Measurements from ENCODE around the gene NEK6. TPM values are rescaled to one million over a fixed set of nuclear protein-coding genes. Genes with fewer than 3 reads are reported as not detected.
A peak's percentile ranks its signal among the peaks of the same experiment; 100 is the strongest.

Gene NEK6
- total RNA-seq, 2 experiments from 2014 or later: 5.6 to 16.4 TPM

DNA sequence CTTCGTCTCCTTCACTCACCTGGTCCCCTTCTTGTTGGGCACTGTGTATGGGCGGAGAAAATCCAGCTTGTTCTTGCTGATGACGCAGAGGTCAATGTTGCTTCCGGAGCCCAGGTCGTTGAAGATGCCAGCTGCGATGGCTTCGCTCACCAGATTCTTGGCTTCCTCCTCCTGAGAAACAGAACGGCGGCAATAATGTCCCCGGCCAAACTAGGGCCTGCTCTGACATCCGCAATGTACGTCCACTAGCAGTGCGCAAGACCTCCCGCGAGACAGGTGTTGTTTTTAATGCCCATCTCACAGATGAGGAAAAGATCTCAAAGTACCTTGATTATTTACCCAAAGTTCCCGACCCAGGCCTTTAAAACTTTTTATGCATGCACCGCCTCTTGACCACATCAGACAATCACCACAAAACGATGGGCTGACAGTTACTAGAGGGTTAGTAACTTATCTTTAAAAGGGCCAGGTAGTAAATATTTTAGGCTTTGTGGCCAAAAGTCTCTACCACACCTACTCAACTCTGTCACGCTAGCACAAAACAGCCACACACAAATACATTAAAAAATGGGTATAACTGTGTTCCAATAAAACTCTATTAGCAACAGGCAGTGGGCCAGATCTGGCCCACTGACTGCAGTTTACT, 99.1 kb downstream of the NEK6 start:
- Histone ChIP-seq H3K36me3 (ENCODE audit: insufficient read depth, low read length) (peaks cover 37% of the 10 kb centered on the region), H3K4me3 (ENCODE audit: low read depth, low read length, poor library complexity, severe bottlenecking) (no peak overlapping the region), H3K4me1 (ENCODE audit: insufficient read depth, low read length, poor library complexity, severe bottlenecking) (no peaks in the 10 kb centered on the region), H2AFZ (ENCODE audit: low read length) (no peak overlapping the region), H3K4me2 (ENCODE audit: low read length) (no peak overlapping the region), H4K20me1 (ENCODE audit: insufficient read depth, low read length) (peaks cover 4% of the 10 kb centered on the region; the same call in 1 of the 2 replicates), H3K9me2 (ENCODE audit: insufficient read depth, low read length) (no peaks in the 10 kb centered on the region), H3K9me3 (ENCODE audit: low read length) (no peaks in the 10 kb centered on the region), H3K79me2 (ENCODE audit: insufficient read depth, low read depth, low read length) (0 out of 2 replicates have a peak, but pooled peaks cover 2% of the 10 kb centered on the region), H3K27ac (ENCODE audit: low read depth, low read length, poor library complexity, severe bottlenecking) (no peak overlapping the region)
- DNase-seq (ENCODE audit: low spot score): no peak
- intact Hi-C loops (cut with micrococcal nuclease; ENCODE audit: unreplicated experiment): no loop called here
- ChIA-PET POLR2A (no interaction called here), CTCF (ENCODE audit: unreplicated experiment) (no interaction called here)
- BruUV-seq (replicated peaks): no TSS peak
- TF ChIP-seq, protein P1, sequence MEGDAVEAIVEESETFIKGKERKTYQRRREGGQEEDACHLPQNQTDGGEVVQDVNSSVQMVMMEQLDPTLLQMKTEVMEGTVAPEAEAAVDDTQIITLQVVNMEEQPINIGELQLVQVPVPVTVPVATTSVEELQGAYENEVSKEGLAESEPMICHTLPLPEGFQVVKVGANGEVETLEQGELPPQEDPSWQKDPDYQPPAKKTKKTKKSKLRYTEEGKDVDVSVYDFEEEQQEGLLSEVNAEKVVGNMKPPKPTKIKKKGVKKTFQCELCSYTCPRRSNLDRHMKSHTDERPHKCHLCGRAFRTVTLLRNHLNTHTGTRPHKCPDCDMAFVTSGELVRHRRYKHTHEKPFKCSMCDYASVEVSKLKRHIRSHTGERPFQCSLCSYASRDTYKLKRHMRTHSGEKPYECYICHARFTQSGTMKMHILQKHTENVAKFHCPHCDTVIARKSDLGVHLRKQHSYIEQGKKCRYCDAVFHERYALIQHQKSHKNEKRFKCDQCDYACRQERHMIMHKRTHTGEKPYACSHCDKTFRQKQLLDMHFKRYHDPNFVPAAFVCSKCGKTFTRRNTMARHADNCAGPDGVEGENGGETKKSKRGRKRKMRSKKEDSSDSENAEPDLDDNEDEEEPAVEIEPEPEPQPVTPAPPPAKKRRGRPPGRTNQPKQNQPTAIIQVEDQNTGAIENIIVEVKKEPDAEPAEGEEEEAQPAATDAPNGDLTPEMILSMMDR (conservative IDR thresholded peaks at IDR 0.05; ENCODE audit: low read length): no peak
- no peak for TF ChIP-seq EZH2phosphoT487 (IDR thresholded peaks at IDR 0.05; ENCODE audit: borderline replicate concordance, low read depth, low read length)

DNA sequence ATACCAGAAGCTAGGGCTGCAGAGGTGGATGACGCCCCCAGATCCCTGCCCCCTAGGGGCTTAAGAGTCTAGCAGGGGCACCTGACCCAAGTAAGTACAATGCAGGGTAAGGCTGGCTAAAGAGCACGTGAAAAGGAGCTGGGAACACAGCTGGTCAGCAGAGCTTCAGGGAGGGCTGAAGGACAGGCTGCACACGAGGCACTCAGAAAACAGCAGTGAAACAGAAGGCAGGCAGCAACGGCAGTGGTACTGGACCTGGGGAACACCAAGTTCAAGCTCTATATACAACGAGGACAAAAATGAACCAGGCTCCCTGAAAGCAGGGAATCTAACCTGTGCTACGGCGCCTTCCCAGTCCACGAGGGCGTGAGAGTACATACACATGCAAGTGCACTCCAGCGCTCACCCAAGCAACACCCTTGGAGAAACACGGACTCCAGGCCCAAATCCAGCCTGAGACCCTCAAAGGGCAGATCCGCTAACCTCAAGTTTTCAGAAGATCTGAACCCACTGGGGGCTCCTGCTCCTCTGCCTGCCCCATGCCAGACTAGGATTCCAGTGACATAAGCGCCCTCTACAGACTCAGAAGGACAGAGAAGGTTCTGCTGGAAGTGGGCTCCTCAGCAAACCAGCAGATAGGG, 100.1 kb downstream of the NEK6 start:
- H3K4me2 ChIP-seq (ENCODE audit: low read length): no peak overlapping the region
- H3K79me2 ChIP-seq (ENCODE audit: insufficient read depth, low read depth, low read length): 0 out of 2 replicates have a peak, but pooled peaks cover 2% of the 10 kb centered on the region
- H3K36me3 ChIP-seq (ENCODE audit: insufficient read depth, low read length): peaks cover 27% of the 10 kb centered on the region; the same call in 1 of the 2 replicates
- no peaks in the 10 kb centered on the region for H3K4me1 ChIP-seq (ENCODE audit: insufficient read depth, low read length, poor library complexity, severe bottlenecking)
- H3K27ac ChIP-seq (ENCODE audit: low read depth, low read length, poor library complexity, severe bottlenecking): no peak overlapping the region
- POLR2A ChIA-PET: no interaction called here
- no peak for TF ChIP-seq EZH2phosphoT487 (IDR thresholded peaks at IDR 0.05; ENCODE audit: borderline replicate concordance, low read depth, low read length)
- TF ChIP-seq, protein P1 (conservative IDR thresholded peaks at IDR 0.05; ENCODE audit: low read length): peak; percentile 62
- no TSS peak for BruUV-seq (replicated peaks)
- H2AFZ ChIP-seq (ENCODE audit: low read length): no peak overlapping the region
- H3K4me3 ChIP-seq (ENCODE audit: low read depth, low read length, poor library complexity, severe bottlenecking): no peak overlapping the region
- H4K20me1 ChIP-seq (ENCODE audit: insufficient read depth, low read length): peaks cover 4% of the 10 kb centered on the region; the same call in 1 of the 2 replicates
- intact Hi-C loops (cut with micrococcal nuclease; ENCODE audit: unreplicated experiment): no loop called here
- peak; percentile 17 for DNase-seq (ENCODE audit: low spot score)
- H3K9me3 ChIP-seq (ENCODE audit: low read length): no peaks in the 10 kb centered on the region
- H3K9me2 ChIP-seq (ENCODE audit: insufficient read depth, low read length): no peaks in the 10 kb centered on the region
- CTCF ChIA-PET (ENCODE audit: unreplicated experiment): no interaction called here

DNA sequence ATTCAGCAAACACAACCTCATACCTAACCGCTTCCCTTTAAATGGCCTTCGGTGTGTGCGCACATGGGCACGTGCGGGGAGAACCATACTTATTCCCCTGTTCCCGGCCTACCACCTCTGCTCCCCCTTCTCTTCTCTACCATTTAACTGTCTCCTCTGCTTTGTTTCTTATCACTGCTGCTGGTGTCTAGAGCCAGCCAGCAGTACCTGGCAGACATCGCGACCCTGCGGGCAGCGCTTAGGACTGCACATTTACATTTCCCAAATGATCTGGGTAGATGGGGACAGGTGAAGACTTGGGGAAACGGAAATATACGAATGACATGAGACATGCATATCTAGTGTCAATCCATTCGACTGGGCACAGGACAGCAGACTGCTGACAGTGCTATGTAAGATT, 100.9 kb downstream of the NEK6 start:
- H3K9me2 ChIP-seq (ENCODE audit: insufficient read depth, low read length): no peaks in the 10 kb centered on the region
- H3K36me3 ChIP-seq (ENCODE audit: insufficient read depth, low read length): peaks cover 19% of the 10 kb centered on the region; the same call in 1 of the 2 replicates
- POLR2A ChIA-PET: no interaction called here
- TF ChIP-seq, protein P1 (conservative IDR thresholded peaks at IDR 0.05; ENCODE audit: low read length): no peak
- TF ChIP-seq EZH2phosphoT487 (IDR thresholded peaks at IDR 0.05; ENCODE audit: borderline replicate concordance, low read depth, low read length): no peak
- CTCF ChIA-PET (ENCODE audit: unreplicated experiment): no interaction called here
- H3K4me2 ChIP-seq (ENCODE audit: low read length): no peak overlapping the region
- no peaks in the 10 kb centered on the region for H3K9me3 ChIP-seq (ENCODE audit: low read length)
- H3K79me2 ChIP-seq (ENCODE audit: insufficient read depth, low read depth, low read length): 0 out of 2 replicates have a peak, but pooled peaks cover 2% of the 10 kb centered on the region
- peaks cover 4% of the 10 kb centered on the region; the same call in 1 of the 2 replicates for H4K20me1 ChIP-seq (ENCODE audit: insufficient read depth, low read length)
- H3K4me1 ChIP-seq (ENCODE audit: insufficient read depth, low read length, poor library complexity, severe bottlenecking): no peaks in the 10 kb centered on the region
- no peak for DNase-seq (ENCODE audit: low spot score)
- H3K27ac ChIP-seq (ENCODE audit: low read depth, low read length, poor library complexity, severe bottlenecking): no peak overlapping the region
- H2AFZ ChIP-seq (ENCODE audit: low read length): no peak overlapping the region
- no peak overlapping the region for H3K4me3 ChIP-seq (ENCODE audit: low read depth, low read length, poor library complexity, severe bottlenecking)
- intact Hi-C loops (cut with micrococcal nuclease; ENCODE audit: unreplicated experiment): no loop called here
- BruUV-seq (replicated peaks): no TSS peak
